HG03103 (cell line): ENCODE results near the gene RENBP.
A peak's percentile ranks its signal among the peaks of the same experiment; 100 is the strongest.

Source experiments
- ATAC-seq: cut with Tn5 transposase; IDR thresholded peaks from one replicate; pipeline ENCODE4 v1.9.1; 2021; ENCODE audit warnings: low read depth; ENCODE audit not compliant: unreplicated experiment

Gene RENBP

GRCh38 chrX:153903238-153903980, 41.0 kb downstream of the RENBP start:
- no peak for ATAC-seq

DNA sequence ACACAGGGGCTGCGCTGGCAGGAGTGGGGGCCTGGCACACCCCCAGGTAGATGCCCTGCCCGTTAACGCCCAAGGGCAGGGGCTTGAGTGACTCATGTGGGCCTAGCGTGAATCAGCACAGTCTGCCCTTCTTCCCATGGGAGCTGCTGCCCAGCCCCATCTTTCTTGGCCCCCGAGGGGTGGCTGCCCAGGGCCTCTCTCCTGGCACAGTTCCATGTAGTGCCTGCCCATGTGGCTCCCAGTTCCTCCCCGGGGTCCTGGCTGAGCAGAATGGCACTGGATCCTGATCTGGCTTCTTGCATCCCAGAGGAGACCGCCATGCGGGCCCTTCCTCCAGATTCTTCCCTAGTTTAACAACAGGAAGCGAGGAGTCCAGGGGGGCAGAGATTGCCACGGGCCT, 42.1 kb downstream of the RENBP start:
- no peak for ATAC-seq

DNA sequence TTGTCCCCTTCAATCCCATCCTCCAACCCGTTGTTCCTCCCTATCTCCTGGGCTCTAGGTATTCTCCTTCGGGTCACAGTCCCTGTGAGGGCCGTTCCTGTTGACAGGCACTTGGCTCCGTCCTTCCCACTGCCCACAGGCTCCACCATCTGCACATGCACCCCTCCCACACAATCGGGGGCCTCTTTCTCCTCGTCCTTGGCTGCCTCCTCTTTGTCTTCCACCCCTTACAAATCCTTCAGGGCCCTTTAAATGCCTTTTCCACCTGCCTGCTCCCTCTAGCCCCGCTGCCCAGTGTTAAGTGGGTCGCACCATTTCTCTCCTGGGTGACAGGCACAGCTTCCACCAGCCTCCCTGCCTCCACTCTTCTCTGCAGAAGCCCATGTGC, 42.7 kb downstream of the RENBP start:
- no peak for ATAC-seq

DNA sequence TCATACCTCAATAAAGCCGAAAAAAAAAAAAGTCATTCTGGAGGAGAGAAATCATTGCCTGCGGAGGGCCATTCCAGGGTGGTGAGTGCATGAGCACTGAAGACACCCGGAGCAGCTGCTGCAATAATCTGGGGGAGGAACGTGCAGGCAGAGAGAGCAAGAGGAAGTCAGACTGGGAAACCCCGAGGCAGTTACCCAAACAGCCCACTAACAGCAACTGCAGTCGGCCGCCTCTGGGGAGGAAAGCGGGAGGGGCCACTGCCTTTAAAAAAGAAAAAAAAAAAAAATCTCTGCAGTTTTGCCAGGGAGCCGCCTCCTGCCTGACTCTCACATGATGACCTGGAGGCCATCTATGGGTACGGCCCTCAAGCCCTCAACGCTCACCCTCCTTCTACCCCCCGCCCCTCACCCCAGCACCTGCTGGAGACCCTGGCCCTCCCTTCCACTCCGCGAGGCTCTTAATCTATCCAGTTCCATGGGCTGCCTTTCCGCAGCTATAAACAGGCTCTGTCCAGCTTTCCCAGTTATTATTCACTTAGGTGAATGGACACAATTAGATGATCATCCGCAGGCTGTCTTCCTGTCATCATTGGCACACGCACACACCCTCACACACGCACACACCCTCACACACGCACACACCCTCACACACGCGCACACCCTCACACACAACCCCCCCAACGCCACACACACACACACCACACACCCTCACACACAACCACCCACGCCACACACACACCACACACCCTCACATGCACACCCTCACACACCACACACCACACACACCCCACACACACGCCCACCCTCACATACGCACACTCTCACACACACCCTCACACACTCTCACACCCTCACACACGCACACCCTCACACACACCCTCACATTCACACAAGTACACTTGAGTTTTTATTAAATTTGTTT, 43.4 kb downstream of the RENBP start:
- ATAC-seq = peak; percentile 76

GRCh38 chrX:153897899-153898298, 46.5 kb downstream of the RENBP start:
- no peak for ATAC-seq

DNA sequence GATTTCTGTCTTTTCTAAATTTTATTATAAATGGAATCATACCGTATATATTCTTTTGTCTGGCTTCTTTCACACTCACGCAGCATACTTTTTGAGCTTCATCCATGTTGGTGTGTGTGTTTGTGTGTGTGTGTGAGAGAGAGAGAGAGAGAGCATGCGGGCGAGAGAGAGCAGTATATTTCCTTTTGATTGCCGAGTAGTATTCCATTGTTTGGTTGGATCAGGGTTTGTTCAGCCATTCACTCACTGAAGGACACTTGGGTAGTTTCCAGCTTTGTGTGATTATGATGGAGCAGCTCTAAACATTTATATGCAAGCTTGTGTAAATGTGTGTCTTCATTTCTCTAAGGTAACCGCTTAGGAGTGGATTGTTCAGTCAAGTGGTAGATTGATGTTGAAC, 55.3 kb downstream of the RENBP start:
- ATAC-seq = no peak

- no peak for ATAC-seq
Measured at GRCh38 chrX:153888344-153888743, 56.1 kb downstream of the RENBP start.

- ATAC-seq = no peak
Measured at GRCh38 chrX:153887385-153887784, 57.1 kb downstream of the RENBP start.

GRCh38 chrX:153886915-153887314, 57.5 kb downstream of the RENBP start:
- no peak for ATAC-seq

DNA sequence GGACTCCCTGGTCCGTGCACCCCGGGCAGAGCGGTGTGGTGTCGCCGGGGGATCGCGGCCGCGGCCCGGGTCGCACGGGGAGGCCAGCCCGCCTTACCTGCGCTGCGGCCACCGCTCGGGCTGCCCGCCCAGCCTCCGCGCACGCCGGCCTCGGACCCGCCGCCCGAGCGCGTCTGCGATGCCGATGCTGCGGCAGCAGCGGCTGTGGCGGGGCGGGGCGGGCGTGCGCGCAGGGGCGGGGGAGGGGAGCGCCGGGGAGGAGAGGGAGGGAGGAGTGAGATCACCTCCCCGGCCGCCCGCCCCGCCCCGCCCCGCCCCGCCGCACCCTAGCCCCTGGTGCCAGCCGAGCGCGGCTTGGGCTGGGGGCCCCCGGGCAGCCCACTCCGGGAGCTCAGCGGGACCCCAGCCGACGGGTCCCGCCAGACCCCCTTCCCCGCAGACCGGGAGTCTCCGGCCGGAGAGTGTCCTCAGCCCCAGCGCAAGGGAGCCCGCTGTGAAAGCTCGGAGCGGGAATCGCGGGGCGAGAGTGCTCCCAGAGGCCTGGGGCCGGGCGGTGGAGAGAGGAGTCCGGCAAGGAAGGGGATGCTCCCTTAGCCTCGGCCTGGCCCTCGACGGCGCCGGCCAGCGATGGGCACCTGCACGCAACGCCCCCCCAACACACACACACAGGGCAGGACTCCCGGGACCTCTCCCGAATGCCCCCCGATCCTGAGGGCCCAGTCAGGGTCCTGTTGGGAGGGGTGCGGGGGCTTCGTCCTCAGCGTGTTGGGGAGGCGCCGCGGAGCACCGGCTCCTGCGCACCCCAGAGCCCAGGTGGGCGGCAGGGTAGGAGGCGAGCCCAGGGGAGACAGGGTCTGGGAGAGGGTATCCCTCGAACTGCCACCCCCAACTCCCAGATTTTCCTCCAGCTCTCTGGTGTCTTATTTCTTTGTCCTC, 58.2 kb downstream of the RENBP start, which contains the start of gene L1CAM:
Gene L1CAM, minus strand, starts transcription at position 206 of the 936 bp plus-strand sequence. CDS start 10,337 bp downstream, outside the sequence.
- ATAC-seq = no peak
